ENCODE results near the gene RNASE7. TPM values are rescaled to one million over a fixed set of nuclear protein-coding genes. Genes with fewer than 3 reads are reported as not detected.

Gene RNASE7
- total RNA-seq, 2 experiments from 2014 or later = not detected

DNA sequence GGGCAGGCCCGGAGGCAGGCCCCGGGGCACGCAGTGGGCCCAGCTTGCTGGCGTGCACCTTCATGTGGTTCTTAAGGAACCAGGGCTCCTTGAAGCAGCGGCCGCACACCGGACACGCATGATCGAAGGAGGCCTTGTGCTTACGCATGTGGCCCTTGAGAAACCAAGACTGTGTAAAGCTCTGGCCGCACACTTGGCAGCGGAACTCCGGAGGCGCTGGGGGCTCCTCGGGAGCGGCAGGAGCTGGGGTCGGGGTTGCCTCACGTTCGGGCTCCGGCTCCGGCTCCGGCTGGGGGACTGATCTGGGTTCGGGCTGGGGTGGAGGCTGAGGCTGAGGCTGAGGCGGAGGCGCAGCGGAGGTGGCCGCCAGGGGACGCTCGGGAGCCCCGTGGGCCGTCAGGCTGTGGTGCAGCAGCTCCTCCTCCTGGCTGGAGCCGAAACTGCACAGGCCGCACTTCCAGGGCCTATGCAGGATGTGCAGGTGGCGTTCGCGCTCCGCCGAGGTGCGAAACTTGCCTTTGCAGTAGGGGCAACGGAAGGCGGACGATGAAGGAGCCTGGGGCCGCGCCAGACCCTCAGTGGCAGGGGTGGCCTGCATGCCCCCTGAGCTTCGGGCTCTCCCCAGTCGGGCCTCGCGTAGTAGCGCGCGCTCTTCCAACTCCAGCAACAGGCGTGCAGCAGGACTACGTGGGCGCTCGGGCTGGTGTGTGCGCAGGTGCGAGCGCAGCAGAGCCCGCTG, 50.3 kb downstream of the RNASE7 start:
- no TSS peak for BruUV-seq (replicated peaks)
- no peaks in the 10 kb centered on the region for H3K9me2 ChIP-seq (ENCODE audit: insufficient read depth, low read length)
- H3K9me3 ChIP-seq (ENCODE audit: low read length) = no peaks in the 10 kb centered on the region
- H3K4me2 ChIP-seq (ENCODE audit: low read length) = no peak overlapping the region
- H3K27ac ChIP-seq (ENCODE audit: low read depth, low read length, poor library complexity, severe bottlenecking) = no peak overlapping the region
- no peaks in the 10 kb centered on the region for H3K79me2 ChIP-seq (ENCODE audit: insufficient read depth, low read depth, low read length)
- DNase-seq (ENCODE audit: low spot score) = peak; percentile 88
- H3K4me1 ChIP-seq (ENCODE audit: insufficient read depth, low read length, poor library complexity, severe bottlenecking) = peaks cover 20% of the 10 kb centered on the region
- H3K36me3 ChIP-seq (ENCODE audit: insufficient read depth, low read length) = no peaks in the 10 kb centered on the region
- POLR2A ChIA-PET = interaction anchor here (0.8 kb wide), 1 partner anchor 78 kb away, joined by 3 read pairs; no protein-coding TSS in a partner anchor
- intact Hi-C loops (cut with micrococcal nuclease; ENCODE audit: unreplicated experiment) = loop anchor here (1.0 kb wide), 3 partner anchors 12 to 78 kb away; no protein-coding TSS in a partner anchor
- no peaks in the 10 kb centered on the region; the same call in 1 of the 2 replicates for H4K20me1 ChIP-seq (ENCODE audit: insufficient read depth, low read length)
- TF ChIP-seq, protein P1, sequence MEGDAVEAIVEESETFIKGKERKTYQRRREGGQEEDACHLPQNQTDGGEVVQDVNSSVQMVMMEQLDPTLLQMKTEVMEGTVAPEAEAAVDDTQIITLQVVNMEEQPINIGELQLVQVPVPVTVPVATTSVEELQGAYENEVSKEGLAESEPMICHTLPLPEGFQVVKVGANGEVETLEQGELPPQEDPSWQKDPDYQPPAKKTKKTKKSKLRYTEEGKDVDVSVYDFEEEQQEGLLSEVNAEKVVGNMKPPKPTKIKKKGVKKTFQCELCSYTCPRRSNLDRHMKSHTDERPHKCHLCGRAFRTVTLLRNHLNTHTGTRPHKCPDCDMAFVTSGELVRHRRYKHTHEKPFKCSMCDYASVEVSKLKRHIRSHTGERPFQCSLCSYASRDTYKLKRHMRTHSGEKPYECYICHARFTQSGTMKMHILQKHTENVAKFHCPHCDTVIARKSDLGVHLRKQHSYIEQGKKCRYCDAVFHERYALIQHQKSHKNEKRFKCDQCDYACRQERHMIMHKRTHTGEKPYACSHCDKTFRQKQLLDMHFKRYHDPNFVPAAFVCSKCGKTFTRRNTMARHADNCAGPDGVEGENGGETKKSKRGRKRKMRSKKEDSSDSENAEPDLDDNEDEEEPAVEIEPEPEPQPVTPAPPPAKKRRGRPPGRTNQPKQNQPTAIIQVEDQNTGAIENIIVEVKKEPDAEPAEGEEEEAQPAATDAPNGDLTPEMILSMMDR (conservative IDR thresholded peaks at IDR 0.05; ENCODE audit: low read length) = peak; percentile 96
- TF ChIP-seq EZH2phosphoT487 (IDR thresholded peaks at IDR 0.05; ENCODE audit: borderline replicate concordance, low read depth, low read length) = no peak
- no peak overlapping the region for H3K4me3 ChIP-seq (ENCODE audit: low read depth, low read length, poor library complexity, severe bottlenecking)
- H2AFZ ChIP-seq (ENCODE audit: low read length) = no peak overlapping the region
- CTCF ChIA-PET (ENCODE audit: unreplicated experiment) = interaction anchor here (1.0 to 1.8 kb wide), 5 partner anchors 11 to 77 kb away, joined by 5 to 7 read pairs (median 5); no protein-coding TSS in a partner anchor

DNA sequence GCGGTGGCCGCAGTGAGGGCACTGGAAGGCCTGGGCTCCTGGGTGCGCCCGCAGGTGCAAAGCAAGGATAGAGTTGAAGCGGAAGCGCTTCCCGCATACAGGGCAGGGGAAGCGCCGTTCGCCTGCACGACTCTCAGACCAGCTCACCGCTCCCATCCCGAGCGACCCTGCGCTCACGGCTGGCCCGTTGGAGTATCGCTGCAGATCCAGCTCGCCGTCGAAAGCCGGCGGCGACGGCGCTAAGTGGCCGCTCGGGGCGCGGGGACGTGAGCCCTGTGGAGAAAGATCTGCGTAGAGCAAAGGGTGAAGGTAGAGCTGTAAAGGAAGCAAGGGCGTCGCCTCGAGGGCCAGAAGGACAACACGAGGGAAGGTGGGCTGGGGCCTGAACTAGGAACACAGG, 50.9 kb downstream of the RNASE7 start:
- H3K27ac ChIP-seq (ENCODE audit: low read depth, low read length, poor library complexity, severe bottlenecking) = no peak overlapping the region
- no peak overlapping the region for H3K4me3 ChIP-seq (ENCODE audit: low read depth, low read length, poor library complexity, severe bottlenecking)
- H3K9me2 ChIP-seq (ENCODE audit: insufficient read depth, low read length) = no peaks in the 10 kb centered on the region
- DNase-seq (ENCODE audit: low spot score) = no peak
- H3K4me2 ChIP-seq (ENCODE audit: low read length) = no peak overlapping the region
- no peaks in the 10 kb centered on the region for H3K79me2 ChIP-seq (ENCODE audit: insufficient read depth, low read depth, low read length)
- H3K36me3 ChIP-seq (ENCODE audit: insufficient read depth, low read length) = no peaks in the 10 kb centered on the region
- intact Hi-C loops (cut with micrococcal nuclease; ENCODE audit: unreplicated experiment) = no loop called here
- H4K20me1 ChIP-seq (ENCODE audit: insufficient read depth, low read length) = no peaks in the 10 kb centered on the region; the same call in 1 of the 2 replicates
- POLR2A ChIA-PET = no interaction called here
- BruUV-seq (replicated peaks) = no TSS peak
- TF ChIP-seq, protein P1 (conservative IDR thresholded peaks at IDR 0.05; ENCODE audit: low read length) = no peak
- no peak for TF ChIP-seq EZH2phosphoT487 (IDR thresholded peaks at IDR 0.05; ENCODE audit: borderline replicate concordance, low read depth, low read length)
- H3K4me1 ChIP-seq (ENCODE audit: insufficient read depth, low read length, poor library complexity, severe bottlenecking) = peaks cover 18% of the 10 kb centered on the region
- no peak overlapping the region for H2AFZ ChIP-seq (ENCODE audit: low read length)
- CTCF ChIA-PET (ENCODE audit: unreplicated experiment) = interaction anchor here (1.0 to 1.8 kb wide), 5 partner anchors 11 to 78 kb away, joined by 5 to 7 read pairs (median 5); no protein-coding TSS in a partner anchor
- H3K9me3 ChIP-seq (ENCODE audit: low read length) = no peaks in the 10 kb centered on the region

Small RNA genes lying within 50 kb of the gene (microRNA-seq; reads per million reads assigned to microRNA genes)
- gene MIR6717 (ENCODE audit: borderline replicate concordance) = not detected

Other genes starting within 250 kb of the RNASE7 start
- gene RNASE1, start 239.5 kb upstream of the RNASE7 start, total RNA-seq (2014; rRNA removed; shearing (Covaris generic)) = not detected in 2 replicates
- not detected in 2 replicates for gene RNASE1, start 239.5 kb upstream of the RNASE7 start, total RNA-seq (2022)
- not detected in 2 replicates for gene RNASE3, start 151.0 kb upstream of the RNASE7 start, total RNA-seq (2014; rRNA removed; shearing (Covaris generic))
- not detected in 2 replicates for gene RNASE3, start 151.0 kb upstream of the RNASE7 start, total RNA-seq (2022)
- not detected in 2 replicates for gene RNASE2, start 86.9 kb upstream of the RNASE7 start, total RNA-seq (2014; rRNA removed; shearing (Covaris generic))
- gene RNASE2, start 86.9 kb upstream of the RNASE7 start, total RNA-seq (2022) = not detected in 2 replicates
- 103 and 117 TPM in 2 replicates for gene METTL17, start 52.4 kb upstream of the RNASE7 start, total RNA-seq (2014; rRNA removed; shearing (Covaris generic))
- 92.0 and 105 TPM in 2 replicates for gene METTL17, start 52.4 kb upstream of the RNASE7 start, total RNA-seq (2022)
- 0.28 and 1.2 TPM in 2 replicates for gene SLC39A2, start 43.1 kb upstream of the RNASE7 start, total RNA-seq (2014; rRNA removed; shearing (Covaris generic))
- 0.23 TPM in 1 of 2 replicates, not detected in the other for gene SLC39A2, start 43.1 kb upstream of the RNASE7 start, total RNA-seq (2022)
- gene NDRG2, start 17.3 kb upstream of the RNASE7 start, total RNA-seq (2014; rRNA removed; shearing (Covaris generic)) = not detected in 2 replicates
- gene NDRG2, start 17.3 kb upstream of the RNASE7 start, total RNA-seq (2022) = not detected in 2 replicates
- gene TPPP2, start 12.1 kb upstream of the RNASE7 start, total RNA-seq (2014; rRNA removed; shearing (Covaris generic)) = not detected in 2 replicates
- not detected in 2 replicates for gene TPPP2, start 12.1 kb upstream of the RNASE7 start, total RNA-seq (2022)
- not detected in 2 replicates for gene RNASE13, start 7.6 kb upstream of the RNASE7 start, total RNA-seq (2014; rRNA removed; shearing (Covaris generic))
- not detected in 2 replicates for gene RNASE13, start 7.6 kb upstream of the RNASE7 start, total RNA-seq (2022)
- gene RNASE8, start 15.5 kb downstream of the RNASE7 start, total RNA-seq (2014; rRNA removed; shearing (Covaris generic)) = not detected in 2 replicates
- gene RNASE8, start 15.5 kb downstream of the RNASE7 start, total RNA-seq (2022) = not detected in 2 replicates
- gene ARHGEF40, start 27.9 kb downstream of the RNASE7 start, total RNA-seq (2014; rRNA removed; shearing (Covaris generic)) = 1.3 and 4.3 TPM in 2 replicates
- gene ARHGEF40, start 27.9 kb downstream of the RNASE7 start, total RNA-seq (2022) = 2.0 TPM in 2 replicates
- 5.2 and 9.8 TPM in 2 replicates for gene ZNF219, start 56.3 kb downstream of the RNASE7 start, total RNA-seq (2014; rRNA removed; shearing (Covaris generic))
- 13.2 and 15.5 TPM in 2 replicates for gene ZNF219, start 56.3 kb downstream of the RNASE7 start, total RNA-seq (2022)
- gene TMEM253, start 58.7 kb downstream of the RNASE7 start, total RNA-seq (2014; rRNA removed; shearing (Covaris generic)) = 1.2 TPM in 1 of 2 replicates, not detected in the other
- gene TMEM253, start 58.7 kb downstream of the RNASE7 start, total RNA-seq (2022) = 0.88 and 0.89 TPM in 2 replicates
- not detected in 2 replicates for gene OR5AU1, start 113.7 kb downstream of the RNASE7 start, total RNA-seq (2014; rRNA removed; shearing (Covaris generic))
- gene OR5AU1, start 113.7 kb downstream of the RNASE7 start, total RNA-seq (2022) = not detected in 2 replicates
- gene HNRNPC, start 227.1 kb downstream of the RNASE7 start, total RNA-seq (2014; rRNA removed; shearing (Covaris generic)) = 887 and 1,000 TPM in 2 replicates
- 897 and 969 TPM in 2 replicates for gene HNRNPC, start 227.1 kb downstream of the RNASE7 start, total RNA-seq (2022)
- 0.13 TPM in 1 of 2 replicates, not detected in the other for gene RPGRIP1, start 237.7 kb downstream of the RNASE7 start, total RNA-seq (2014; rRNA removed; shearing (Covaris generic))
- gene RPGRIP1, start 237.7 kb downstream of the RNASE7 start, total RNA-seq (2022) = 0.39 and 0.51 TPM in 2 replicates

Data from OCI-LY7 (cell line).